DMS153 (cell line): ENCODE data around the gene SOX18.

Experiments
- DNase-seq: peaks from one replicate; lab custom pipeline; 2025; lab: John Stamatoyannopoulos, UW

Gene SOX18

DNA sequence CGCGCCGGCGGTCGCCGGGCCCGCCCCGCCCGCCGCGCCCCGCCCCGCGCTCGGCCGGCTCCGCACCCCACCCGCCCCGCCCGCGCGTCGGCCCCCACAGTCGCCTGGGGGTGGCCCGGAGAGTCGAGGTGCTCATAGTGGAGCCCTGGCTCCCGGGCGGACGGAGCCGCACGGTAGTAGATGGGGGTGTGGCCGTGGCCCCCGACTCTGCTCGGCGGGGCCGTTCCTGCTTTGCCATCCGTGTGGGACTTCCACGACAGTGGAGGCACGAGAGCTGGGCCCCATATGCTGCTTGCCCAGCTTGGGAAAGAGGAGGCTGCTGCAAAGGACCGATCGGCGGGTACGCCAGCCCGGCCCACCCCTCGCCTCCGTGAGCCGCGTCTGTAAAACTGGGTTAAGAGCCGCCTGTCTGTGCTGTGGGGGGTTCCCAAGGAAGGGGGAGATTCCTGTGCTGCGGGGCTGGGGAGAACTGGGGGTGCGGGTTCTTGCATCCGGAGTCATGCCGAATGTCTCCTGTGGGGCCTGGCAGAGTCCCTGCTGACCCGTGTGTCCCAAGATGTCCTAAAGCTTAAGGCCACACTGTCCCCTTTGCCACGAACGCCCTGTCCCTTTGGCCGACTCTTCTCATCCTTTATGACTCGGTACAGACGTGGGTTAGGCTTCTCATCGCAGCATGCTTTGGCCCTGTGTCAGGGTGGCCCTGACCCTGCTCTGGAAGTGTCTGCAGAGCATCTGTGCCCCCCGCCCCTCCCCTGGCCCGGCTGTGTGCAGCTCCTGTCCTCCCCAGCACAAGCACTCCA, 30.8 kb upstream of the SOX18 start, which contains the start of gene OPRL1:
Gene OPRL1, plus strand, starts transcription at position 70 of the 800 bp plus-strand sequence. CDS start 12,639 bp downstream, outside the sequence.
- DNase-seq = no peak

DNA sequence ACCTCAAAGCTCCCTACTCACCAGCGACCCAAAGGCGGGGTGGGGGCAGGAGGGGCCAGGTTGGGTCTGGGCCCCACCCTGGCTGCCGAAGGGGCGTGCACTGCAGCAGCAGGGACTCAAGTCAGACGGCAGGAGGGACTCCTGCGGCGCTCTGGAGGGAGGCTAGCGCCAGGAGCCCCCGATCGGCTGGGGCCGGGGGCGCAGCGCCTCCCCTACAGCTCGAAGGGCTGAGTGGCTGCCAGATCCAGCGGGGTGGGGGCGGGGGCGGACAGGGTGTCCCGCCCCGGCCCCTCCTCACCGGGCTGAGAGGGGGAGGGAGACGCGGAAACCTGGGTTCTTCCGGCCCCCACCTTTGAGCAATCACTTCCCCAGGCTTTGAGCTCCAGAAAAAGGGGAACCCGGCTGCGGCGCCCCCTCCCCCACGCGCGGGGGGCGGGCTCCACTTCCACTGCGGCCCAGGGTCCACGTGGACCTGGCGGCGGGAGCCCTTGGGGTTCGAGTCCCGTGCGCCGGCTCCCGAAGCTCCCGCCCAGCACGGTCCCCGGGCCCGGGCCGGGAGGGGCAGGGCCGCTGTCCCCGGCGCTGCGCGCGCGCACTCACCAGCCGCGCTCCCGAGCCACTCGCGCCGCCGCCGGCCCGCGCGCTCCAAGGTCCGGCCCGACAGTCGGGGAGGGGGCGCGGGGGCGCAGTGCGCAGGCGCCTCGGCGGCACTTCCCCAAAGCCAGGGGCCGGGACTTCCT, 30.0 kb upstream of the SOX18 start, which contains the start of gene RGS19:
Gene RGS19, minus strand, starts transcription at position 246 of the 740 bp plus-strand sequence. CDS start 2,632 bp downstream, outside the sequence.
- DNase-seq = no peak

DNA sequence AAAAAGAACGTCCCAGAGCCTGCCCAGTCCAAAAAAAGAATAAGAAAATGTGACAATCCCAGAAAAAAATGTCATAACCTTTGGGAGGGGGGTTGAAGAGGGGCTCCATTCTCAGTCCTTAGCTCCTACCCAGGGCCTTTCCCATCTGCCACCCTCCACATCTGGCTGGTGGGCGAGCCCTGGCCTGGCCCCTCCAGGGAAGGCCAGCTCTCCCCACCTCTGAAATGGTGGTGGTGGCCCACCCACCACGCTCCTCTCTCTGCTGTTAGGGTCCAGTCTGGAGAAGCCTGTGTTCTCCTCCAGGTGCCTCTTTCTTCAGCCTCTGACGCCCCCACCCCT, 29.5 kb upstream of the SOX18 start:
- no peak for DNase-seq

DNA sequence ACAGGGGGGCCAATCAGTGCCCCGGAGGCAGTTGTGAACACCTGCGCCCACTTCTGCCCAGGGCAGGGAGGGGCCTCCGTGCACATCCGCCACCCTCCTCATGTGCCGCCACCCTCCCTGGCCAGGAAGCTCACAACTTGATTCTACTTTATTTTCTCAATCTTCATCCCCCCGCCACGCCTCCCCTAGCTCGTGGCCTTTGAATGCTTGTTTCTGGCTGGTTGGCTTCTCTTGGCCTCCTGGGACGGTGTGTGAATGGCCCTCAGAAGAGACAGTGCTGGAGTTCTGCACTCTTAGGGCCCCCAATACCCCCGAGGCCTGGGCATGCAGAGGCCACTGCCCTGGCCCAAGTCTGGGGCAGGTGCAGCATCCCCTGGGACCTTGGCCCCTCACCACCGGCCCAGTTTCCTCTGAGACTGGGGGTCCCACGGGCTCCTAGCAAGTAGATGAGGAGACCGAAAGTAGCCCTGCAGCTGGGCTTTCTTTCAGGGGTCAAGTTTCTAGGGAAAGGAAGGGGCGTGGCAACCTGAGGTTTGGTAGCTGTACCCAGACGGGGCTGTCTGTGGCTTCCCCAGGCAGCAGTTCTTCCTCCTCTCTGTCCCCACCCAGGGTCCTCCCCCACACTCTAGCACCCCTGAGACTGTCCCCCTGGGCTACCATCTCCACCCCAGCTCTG, 28.6 kb upstream of the SOX18 start:
- DNase-seq = no peak

DNA sequence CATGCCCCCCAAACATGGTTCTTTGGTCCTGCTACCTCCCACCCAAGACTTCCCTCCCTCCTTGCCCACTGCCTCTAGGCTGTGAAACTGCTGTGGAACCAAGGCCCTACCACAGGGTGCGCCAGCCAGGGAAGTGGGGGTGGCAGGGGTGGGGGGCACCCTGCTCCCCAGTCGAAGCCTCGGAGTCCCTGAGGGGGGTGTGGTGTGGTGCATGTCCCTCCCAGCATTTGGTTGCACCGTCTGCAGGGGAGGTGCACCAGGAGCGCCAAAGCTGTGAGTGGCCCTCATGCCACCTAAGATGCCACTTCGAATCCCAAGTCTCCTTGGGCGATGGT, 28.1 kb upstream of the SOX18 start:
- DNase-seq = no peak

DNA sequence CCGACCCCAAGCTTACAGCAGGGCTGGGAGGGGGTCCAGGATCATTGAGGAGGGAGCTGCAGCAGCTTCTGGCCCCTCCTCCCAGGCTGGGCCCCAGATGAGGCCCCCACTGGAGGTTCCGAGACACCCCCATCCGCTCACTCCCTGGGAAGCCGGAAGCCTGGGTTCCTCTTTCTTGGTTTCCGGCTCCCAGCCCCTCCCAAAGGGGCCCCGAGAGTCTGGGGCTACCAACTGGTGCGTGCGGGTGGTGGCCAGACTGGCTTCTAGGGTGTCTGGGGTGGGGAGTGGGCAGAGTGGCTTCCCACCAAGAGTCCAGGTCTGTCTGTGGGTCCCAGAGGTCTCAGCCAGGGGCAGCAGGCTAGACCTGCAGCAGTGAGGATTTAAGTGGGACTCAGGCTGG, 27.7 kb upstream of the SOX18 start:
- DNase-seq = no peak

DNA sequence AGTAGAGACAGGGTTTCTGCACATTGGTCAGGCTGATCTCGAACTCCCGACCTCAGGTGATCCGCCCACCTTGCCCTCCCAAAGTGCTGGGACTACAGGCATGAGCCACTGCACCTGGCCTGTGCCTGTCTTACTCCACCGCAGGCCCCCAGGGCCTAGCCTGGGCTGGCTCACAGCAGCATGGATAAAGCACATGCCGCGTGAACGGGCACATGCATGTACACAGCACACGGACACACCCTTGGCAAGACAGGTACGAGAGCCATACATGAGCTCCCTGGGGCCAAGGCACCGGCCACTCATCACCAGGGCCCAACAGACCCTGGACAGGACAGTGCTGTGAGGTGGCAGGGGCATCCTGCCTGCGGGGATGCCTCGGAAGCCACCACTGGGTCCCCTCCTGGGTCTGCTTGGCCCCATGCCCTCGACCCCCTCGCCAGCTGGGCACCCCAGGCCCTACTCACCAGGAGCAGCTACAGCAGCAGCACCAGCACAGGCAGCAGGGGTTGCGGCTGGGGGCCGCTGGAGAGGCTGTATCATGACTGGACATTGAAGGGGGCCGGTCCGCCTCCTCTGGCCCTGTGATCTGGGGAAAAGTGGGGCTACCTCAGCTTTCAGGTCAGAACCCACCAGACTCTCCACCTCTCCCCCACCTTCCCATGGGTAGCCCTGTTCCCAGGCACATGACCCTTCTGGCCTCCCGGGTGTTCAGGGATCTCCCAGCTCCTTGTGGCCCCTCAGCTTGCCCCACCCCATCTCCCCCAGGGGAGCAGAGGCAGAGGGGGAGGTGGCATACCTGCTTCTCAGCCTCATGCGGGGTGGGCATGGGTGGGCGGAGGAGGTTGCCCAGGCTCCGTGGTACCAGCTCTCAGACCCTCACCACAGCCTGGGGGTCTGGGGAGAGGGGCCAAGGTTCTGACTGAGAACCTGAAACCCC, 26.9 kb upstream of the SOX18 start:
- no peak for DNase-seq

DNA sequence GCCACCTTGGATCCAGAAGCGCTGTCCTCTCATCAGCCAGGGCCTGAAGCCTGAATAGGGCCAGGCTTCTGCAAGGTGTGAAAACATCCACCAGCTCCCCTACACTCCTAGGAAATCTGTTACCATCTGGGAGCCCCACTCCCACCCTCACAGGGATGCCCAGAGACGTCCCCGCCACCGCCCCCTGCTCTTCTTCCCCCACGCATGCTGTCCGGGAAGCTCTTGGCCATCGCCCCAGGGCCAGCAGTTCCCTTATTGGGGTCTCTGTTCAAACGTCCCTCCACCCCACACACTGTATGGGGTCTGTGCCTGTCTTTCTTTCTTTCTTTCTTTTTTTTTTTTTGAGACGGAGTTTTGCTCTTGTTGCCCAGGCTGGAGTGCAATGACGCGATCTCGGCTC, 26.1 kb upstream of the SOX18 start:
- no peak for DNase-seq

DNA sequence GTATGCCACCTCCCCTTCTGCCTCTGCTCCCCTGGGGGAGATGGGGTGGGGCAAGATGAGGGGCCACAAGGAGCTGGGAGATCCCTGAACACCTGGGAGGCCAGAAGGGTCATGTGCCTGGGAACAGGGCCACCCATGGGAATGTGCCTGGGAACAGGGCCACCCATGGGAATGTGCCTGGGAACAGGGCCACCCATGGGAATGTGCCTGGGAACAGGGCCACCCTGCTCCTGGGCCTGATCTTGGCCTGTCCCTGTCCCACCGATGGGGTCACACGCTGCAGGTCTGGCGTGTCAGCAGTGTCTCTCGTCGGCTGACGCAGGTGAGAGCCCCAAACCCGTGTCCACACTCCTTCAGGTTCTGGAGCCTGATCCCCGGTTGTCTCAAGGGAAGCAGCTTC, 25.5 kb upstream of the SOX18 start:
- DNase-seq = no peak

DNA sequence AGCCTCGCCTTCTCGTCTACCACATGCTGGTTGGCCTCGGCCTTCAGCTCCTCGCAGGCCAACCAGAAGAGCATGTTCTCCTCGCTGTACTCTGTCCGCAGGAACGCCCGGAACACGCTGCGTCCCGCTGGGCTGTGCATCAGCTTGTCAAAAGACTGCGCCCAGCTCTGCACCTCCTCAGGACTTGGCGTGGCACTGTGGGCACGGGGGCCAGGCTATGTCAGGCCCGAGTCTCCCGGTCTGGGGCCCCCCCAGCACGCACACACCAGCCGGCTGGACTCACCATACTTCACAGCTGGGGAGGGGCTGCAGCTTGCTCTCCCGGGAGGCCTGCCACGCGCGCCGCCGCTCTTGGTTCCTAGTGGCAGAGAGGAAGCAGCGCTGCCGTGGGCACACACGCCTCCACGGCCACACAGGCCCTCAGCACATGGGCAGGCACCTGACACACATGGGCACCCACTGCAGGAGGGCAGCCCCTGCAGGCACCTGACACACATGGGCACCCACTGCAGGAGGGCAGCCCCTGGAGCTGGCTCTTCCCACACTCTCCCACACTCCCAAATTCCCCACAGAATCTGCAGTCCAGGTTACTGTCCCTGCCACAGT, 24.8 kb upstream of the SOX18 start:
- DNase-seq = no peak

DNA sequence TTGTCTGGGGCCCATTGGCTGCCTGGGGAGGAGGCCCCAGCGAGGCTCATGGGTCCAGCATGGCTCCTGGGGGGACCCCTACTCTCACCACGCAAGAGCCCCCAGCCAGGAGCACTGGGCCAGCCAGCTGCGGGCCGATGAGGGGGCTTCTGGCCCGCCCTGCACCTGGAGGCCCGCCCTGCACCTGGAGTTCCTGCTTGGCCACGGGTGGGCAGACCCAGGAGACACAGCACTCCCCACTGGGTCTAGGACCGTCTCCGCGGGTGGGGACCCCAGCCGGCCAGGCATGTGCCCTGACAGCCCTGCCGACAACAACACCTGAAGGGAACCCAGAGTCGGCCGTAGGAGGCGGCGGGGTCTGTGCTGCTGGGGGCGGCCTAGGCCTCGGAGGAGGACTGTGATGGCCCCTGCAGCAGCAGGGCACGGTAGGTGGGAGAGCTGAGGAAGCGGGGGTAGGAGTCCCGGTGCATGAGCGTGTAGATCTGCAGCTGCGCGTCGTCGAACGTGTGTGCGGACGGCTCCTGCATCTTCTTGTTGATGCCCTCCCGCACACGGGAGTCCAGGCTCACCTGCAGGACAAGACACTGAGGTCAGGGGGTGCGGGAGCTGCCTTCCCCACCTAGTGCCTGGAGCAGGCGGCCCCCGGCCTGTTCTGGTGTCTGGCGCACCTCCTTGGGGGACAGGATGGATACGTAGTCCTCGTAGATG, 24.2 kb upstream of the SOX18 start:
- DNase-seq = no peak

DNA sequence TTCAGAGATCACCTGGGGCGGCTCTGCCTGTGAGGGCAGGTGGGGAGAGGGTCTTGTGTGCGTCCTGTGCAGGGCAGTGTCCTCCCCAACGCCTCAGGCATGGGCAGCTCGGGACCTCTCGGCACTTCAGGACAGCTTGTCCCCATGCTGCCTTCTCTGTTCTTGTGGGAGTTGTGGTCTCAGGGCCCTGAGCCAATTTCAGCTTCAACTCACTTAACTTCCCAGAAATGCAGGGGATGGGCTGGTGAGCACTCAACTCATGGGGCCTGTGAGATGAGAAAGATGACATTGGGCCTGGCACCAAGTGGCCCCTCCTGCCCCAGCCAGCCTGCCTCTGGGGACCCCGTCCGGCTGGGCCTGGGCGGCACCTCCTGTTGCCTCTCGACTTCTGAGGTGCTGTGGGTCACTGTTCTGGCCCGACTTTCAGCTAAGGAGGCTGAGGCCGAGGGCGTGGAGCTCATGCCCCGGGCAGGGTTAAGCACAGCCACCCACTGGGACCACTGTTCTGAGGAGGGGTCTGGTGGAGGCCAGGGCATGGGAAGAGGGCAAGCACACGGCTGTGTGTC, 23.1 kb upstream of the SOX18 start:
- DNase-seq = no peak

DNA sequence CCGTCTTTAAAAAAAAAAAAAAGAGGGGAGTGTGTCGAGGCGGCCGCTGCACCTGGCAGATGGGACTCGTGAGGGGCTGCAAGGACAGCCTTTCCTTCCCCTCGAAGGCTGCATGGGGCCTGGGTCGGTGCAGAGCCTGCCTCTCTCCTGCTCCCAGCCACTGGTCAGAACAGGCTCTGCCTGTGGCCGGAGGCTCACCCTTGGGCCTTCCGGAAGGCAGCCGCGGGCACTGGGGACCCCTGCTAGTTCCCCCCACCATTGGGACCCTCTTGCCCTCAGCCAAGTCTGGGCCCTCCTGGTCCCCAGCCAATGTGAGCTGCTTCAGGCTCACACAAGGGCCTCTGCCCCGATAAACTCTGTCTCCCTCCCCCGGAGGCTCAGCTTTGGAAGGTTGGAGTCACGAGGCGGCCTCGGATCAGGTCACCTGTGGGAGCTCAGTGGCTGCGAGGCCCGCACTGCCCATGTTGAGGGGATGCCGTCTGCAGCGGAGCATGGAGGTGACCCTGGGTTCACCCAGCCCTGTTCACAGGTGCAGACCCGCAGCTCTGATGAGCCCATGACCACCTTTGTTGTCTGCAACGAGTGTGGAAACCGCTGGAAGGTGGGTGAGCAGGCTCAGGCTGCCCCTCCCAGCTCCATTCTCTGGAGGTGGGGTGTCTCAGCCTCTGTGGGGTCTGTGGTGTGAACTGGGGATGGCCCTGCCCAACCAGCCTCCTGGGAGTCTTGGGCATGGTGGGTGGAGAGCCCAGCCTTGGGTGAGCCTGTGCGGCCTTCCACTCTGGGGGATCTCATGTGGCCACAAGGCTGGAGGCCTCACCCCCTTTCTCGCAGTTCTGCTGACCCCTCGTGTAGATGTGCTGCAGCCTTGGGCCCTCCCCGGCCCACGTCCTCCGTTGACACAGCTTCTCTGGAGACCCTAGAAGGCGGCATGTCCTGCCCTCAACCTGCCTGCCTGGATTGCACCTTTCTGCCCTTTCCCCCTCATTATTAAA, 22.2 kb upstream of the SOX18 start:
- no peak for DNase-seq

DNA sequence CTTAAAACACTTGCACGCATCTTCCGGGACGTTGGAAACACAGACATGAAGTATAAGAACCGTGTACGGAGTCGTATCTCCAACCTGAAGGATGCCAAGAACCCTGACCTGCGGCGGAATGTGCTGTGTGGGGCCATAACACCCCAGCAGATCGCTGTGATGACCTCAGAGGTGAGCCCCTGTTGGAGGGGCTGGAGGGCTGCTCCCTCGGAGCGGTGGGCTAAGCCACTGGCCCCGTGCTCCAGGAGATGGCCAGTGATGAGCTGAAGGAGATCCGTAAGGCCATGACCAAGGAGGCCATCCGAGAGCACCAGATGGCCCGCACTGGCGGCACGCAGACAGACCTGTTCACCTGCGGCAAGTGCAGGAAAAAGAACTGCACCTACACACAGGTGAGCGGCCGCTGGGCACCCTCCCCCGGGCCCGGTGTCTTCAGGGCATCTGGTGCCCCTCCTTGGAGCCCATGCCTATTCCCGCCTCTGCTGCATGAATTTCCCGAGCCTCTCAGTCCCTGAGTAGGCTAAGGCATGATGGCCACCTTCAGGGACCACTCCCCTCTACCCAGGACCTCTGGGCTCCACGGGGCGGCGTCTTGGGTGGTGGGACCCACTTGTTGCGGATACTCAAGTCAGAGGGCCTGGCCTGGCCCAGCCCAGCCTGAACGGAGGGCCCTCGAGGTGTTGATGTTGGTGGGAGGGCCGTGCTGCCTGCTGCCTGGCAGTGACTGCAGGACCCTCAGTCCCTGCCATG, 21.0 kb upstream of the SOX18 start:
- no peak for DNase-seq

DNA sequence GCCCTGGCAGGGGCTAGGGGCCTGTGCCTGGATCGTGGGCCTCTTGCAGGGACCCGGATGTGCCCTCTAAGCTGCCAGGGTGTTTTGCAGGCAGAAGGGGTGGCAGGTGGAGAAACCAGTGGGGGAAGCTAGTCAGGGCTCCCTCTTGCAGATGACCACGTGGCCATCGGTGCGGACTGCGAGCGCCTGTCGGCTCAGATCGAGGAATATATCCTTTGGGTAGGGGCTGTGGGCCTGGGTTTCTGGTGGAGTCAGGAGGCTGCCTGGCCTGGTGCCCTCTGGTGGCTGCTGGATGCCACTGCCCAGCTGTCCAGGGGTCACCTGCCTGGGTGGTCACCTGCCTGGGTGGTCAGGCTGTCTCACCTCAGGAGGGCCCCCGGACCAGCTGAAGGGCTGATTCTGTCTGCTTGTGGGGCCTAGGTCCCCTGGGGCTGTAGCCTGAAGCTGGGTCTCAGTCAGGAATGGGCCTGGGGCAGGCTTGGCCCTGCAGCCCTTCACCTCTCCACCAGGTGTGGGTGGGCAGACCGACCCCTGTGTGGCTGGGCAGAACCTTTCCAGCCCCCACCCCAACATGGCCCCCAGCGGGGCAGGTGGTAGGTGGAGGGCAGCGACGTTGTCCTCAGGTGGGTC, 20.3 kb upstream of the SOX18 start:
- DNase-seq = no peak

DNA sequence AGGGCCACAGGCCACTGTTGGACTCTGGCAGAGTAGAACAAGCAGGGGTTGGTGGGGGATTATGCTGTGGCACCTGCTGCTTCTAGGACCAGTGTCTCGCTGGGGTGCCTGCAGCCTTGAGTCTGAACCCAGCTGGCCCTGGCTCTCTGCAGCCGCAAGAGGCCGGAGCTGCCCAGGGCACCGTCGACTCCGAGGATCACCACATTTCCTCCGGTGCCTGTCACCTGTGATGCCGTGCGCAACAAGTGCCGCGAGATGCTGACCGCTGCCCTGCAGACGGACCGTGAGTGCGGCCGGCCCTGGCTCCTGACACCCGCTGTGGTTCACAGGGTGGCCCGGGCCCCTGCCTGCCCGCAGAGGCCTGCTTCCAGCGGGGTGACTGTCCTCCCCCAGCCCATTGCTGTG, 19.8 kb upstream of the SOX18 start:
- DNase-seq = no peak

DNA sequence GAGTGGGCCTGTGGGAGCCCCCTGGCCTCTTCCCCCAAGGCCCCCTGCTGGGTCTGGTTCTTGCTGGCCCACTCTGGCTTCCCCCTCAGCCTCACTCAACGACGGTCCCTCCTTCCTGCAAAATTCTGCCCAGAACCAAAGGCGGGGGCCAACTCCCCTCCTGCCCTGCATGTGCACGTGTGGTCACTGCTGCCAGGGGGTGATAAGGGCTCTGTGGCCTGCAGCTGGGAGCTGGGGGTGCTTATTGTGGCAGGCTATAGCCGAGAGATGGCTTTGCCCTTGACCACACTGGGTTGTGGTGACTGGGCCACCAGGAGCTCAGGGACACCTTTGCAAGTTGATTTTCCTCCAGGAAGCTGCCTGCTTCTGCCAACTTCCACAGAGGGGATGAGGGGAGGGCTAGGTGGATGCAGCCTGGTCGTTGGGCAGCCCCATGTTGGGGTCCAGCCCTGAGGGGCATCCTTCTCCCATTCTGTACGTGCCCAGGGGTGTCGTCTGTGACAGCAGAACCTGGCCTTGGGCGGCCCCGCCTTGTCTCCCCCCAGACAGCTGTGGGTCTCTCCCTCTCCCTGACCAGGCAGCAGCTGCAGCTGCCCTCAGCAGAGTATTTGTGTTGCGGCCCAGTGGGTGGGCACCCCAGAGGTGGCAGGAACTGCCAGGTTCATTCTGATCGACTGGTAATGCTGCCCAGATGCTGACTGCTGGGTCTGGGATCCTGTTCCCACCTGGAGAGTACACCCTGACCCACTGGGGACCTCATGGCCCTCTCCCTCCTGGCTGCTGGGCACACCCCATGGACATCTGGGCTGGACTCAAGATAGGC, 19.2 kb upstream of the SOX18 start:
- no peak for DNase-seq
